Activated T-helper 2 cell treated with anti-CD3 and anti-CD28 coated beads, Interferon-gamma antibody, Interleukin-2, Interleukin-4, amounts not matched to agents 10 μg/mL and 5 μg/mL and 100 μg/mL, durations not matched to agents 14 hours and 24 hours and 36 hours (primary cell): Measurements from ENCODE around the gene ZNF689. TPM values are rescaled to one million over a fixed set of nuclear protein-coding genes. Genes with fewer than 3 reads are reported as not detected.

ENCODE experiments used
- DNase-seq: peaks from one replicate; pipeline ENCODE4 v3.0.0; 2021; ENCODE audit warnings: low spot score
- H3K27ac Mint-ChIP-seq: one replicate; pipeline ENCODE4 v1.8.0; 2021; ENCODE audit warnings: mixed read lengths
- H3K27me3 Mint-ChIP-seq: one replicate; pipeline ENCODE4 v1.8.0; 2021; ENCODE audit warnings: low read depth, mixed read lengths
- H3K36me3 Mint-ChIP-seq: one replicate; pipeline ENCODE4 v1.8.0; 2021; ENCODE audit warnings: low read depth, mixed read lengths
- H3K4me1 Mint-ChIP-seq: one replicate; pipeline ENCODE4 v1.8.0; 2021; ENCODE audit warnings: low read depth, mixed read lengths
- H3K4me3 Mint-ChIP-seq: one replicate; pipeline ENCODE4 v1.8.0; 2021; ENCODE audit warnings: low read depth, mild to moderate bottlenecking, moderate library complexity, mixed read lengths
- H3K9me3 Mint-ChIP-seq: one replicate; pipeline ENCODE4 v1.8.0; 2021; ENCODE audit warnings: mixed read lengths
- intact Hi-C: fragments of 100-400 bp; cut with micrococcal nuclease; formaldehyde crosslinking; loops from one replicate; pipeline ENCODE4 v1.15.1; 2023
- total RNA-seq: library from RNA; stranded (reverse); gene quantifications from 2 replicates; pipeline ENCODE4 v1.2.3, GENCODE V29; 2022

The ZNF689 gene
- total RNA-seq: 11.4 and 12.4 TPM in 2 replicates

DNA sequence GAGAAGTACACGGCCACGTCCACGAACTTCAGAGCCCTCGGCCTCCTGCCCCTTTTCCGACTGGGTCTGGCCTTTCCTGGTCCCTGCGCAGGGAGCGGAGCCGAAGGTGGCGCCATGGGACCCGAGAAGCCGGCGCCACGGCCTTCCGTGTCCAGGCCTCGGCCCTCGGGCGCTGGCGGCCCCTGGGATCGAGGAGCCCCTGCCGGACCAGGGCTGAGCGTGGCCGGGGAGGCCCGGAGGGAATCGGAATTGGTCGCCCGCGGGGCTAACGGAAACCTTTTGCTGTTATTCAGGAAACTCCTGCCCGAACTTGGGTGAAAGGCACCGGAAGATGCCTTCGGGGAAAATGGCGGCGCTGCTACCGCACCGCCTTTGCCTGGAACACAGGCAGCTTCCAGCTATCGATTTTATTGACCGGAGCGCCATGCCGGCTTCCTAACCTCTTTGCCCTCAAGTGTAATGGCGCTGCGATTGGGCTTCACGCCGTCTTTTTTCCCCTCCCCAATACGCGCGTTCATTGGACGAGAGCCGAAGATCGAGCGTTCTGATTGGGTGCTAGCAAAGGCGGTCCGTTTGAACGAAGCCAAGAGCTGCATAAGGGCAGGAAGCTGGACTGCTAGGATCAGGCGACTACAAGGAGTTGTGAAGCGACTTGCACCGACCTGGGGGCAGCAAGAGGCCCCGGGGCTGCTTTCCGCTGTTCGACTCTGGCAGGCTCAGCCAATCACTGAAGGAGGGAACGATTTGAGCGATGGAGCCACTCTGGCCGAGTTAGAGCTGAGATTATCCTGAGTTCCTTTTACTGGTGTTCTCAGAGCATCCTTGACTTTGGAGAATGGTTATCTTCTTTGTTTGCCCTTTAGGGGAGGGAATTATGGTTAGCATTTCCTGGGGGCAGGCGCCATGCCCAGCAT is at the start of gene ZNF689:
TSS of gene ZNF689 (minus strand) at position 464 of the 914 bp plus-strand sequence. CDS start at position 116, 348 bp downstream.
- H3K9me3 Mint-ChIP-seq: no peaks in the 10 kb centered on the region
- peaks cover 27% of the 10 kb centered on the region for H3K36me3 Mint-ChIP-seq
- no peaks in the 10 kb centered on the region for H3K27me3 Mint-ChIP-seq
- H3K4me3 Mint-ChIP-seq: peak within 1 kb of the TSS; percentile 87
- peak; percentile 93 for DNase-seq
- H3K4me1 Mint-ChIP-seq: peaks cover 16% of the 10 kb centered on the region
- peak within 1 kb of the TSS; percentile 96 for H3K27ac Mint-ChIP-seq
- intact Hi-C loops: loop anchor here (2.0 to 5.0 kb wide), 2 partner anchors 37 to 178 kb away; partner anchors contain the start of gene DCTPP1

- H3K9me3 Mint-ChIP-seq: no peaks in the 10 kb centered on the region
- H3K4me1 Mint-ChIP-seq: peaks cover 36% of the 10 kb centered on the region
- no peaks in the 10 kb centered on the region for H3K27me3 Mint-ChIP-seq
- H3K27ac Mint-ChIP-seq: peak overlapping the region; percentile 100
- H3K4me3 Mint-ChIP-seq: peak overlapping the region; percentile 89
- intact Hi-C loops: loop anchor here (1.0 to 2.0 kb wide), 11 partner anchors 9 to 796 kb away; partner anchors contain the start of genes CDIPT, DCTPP1, PRR14 and ZNF768
- H3K36me3 Mint-ChIP-seq: peaks cover 75% of the 10 kb centered on the region
- DNase-seq: no peak
Measured at GRCh38 chr16:30658731-30659506, 48.7 kb upstream of the ZNF689 start.

DNA sequence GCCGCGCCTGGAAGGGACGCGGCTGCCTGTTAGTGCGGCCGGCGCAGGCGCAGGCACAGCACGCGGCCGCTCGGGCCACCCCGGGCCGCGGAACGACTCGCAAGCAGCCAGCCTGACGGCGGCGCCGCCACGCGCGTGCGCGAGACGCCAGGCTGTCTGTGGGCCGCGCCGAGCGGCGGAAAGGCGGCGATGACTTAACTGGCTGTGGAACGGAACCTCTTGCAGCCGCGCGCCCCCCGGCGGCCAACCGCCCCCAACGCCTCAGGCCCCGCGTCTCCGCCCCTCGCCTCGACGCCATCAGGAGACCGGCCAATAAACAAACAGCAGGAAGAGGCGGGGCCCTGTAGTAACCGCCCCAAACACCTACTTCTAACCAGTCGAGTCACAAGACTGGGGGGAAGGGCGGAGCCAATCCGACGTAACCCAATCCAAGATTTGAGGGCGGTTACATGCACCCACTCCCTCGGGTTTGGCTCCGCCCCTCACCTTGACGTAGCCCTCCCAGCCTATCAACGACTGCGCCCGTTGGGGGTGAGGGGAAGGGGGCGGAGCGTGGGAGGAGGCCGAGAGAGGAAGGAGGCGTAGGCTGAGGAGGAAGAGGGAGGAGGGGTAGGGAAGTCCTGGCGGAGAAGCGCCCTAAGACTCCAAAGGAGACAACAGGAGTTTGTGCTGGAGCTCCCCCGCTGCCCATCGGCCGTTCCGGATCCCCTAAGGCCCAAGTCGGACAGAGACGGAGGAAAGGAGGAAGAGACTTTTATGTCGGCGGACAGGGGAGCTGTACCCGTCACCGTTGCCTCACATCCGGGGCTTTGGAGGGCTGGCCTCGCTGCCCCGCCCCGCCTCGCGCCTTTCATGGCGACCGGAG is 47.9 kb upstream of the ZNF689 start, which contains the start of gene FBRS:
TSS of gene FBRS (plus strand) at position 566 of the 865 bp plus-strand sequence. CDS start 1,088 bp downstream, outside the sequence.
- peak within 1 kb of the TSS; percentile 89 for H3K4me3 Mint-ChIP-seq
- no peaks in the 10 kb centered on the region for H3K9me3 Mint-ChIP-seq
- peaks cover 27% of the 10 kb centered on the region for H3K4me1 Mint-ChIP-seq
- peak within 1 kb of the TSS; percentile 100 for H3K27ac Mint-ChIP-seq
- DNase-seq: peak; percentile 100
- peaks cover 71% of the 10 kb centered on the region for H3K36me3 Mint-ChIP-seq
- no peaks in the 10 kb centered on the region for H3K27me3 Mint-ChIP-seq
- intact Hi-C loops: loop anchor here (1.0 to 2.0 kb wide), 11 partner anchors 8 to 795 kb away; partner anchors contain the start of genes CDIPT, DCTPP1, PRR14 and ZNF768

GRCh38 chr16:30656974-30657865 is 47.0 kb upstream of the ZNF689 start:
- Mint-ChIP-seq H3K4me3 (peak overlapping the region; percentile 81), H3K36me3 (peaks cover 71% of the 10 kb centered on the region), H3K27me3 (no peaks in the 10 kb centered on the region), H3K9me3 (no peaks in the 10 kb centered on the region), H3K4me1 (peaks cover 32% of the 10 kb centered on the region), H3K27ac (peak overlapping the region; percentile 87)
- no peak for DNase-seq
- intact Hi-C loops: no loop called here

- intact Hi-C loops: no loop called here
- no peak for DNase-seq
- Mint-ChIP-seq H3K27ac (peak overlapping the region; percentile 68), H3K27me3 (no peaks in the 10 kb centered on the region), H3K36me3 (peaks cover 69% of the 10 kb centered on the region), H3K4me1 (peaks cover 26% of the 10 kb centered on the region), H3K4me3 (no peak overlapping the region), H3K9me3 (no peaks in the 10 kb centered on the region)
Measured at GRCh38 chr16:30656388-30656787, 46.2 kb upstream of the ZNF689 start.

DNA sequence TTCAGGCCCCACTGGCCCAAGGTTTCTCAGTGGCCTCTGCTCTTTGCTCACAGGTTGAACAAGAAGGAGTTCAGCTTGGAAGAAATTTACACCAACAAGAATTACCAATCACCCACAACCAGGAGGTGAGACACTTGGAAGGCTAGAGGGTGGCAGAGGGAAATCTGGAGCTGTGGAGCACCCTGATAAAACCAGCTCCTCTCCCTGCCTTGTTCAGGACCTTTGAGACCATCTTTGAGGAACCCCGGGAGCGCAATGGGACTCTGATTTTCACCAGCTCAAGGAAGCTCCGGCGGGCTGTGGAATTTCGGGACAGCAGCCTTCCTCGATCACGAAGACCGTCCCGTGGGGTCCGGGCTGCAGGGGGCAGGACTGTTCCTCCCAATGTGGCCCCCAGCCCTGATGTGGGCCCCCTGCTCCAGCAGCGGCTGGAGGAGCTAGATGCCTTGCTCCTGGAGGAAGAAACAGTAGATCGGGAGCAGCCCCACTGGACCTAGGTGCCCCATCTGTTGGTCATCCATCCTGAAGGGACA is 45.7 kb upstream of the ZNF689 start:
- Mint-ChIP-seq H3K4me1 (peaks cover 21% of the 10 kb centered on the region), H3K9me3 (no peaks in the 10 kb centered on the region), H3K27ac (no peak overlapping the region), H3K27me3 (no peaks in the 10 kb centered on the region), H3K4me3 (no peak overlapping the region), H3K36me3 (peaks cover 66% of the 10 kb centered on the region)
- DNase-seq: no peak
- intact Hi-C loops: no loop called here

- no peak overlapping the region for H3K4me3 Mint-ChIP-seq
- intact Hi-C loops: no loop called here
- peaks cover 22% of the 10 kb centered on the region for H3K4me1 Mint-ChIP-seq
- no peaks in the 10 kb centered on the region for H3K9me3 Mint-ChIP-seq
- H3K27me3 Mint-ChIP-seq: no peaks in the 10 kb centered on the region
- DNase-seq: no peak
- H3K27ac Mint-ChIP-seq: no peak overlapping the region
- peaks cover 61% of the 10 kb centered on the region for H3K36me3 Mint-ChIP-seq
Measured at GRCh38 chr16:30654856-30655255, 44.7 kb upstream of the ZNF689 start.

GRCh38 chr16:30652718-30653117 is 42.5 kb upstream of the ZNF689 start:
- Mint-ChIP-seq H3K36me3 (peaks cover 57% of the 10 kb centered on the region), H3K9me3 (no peaks in the 10 kb centered on the region), H3K4me3 (peak overlapping the region; percentile 92), H3K27me3 (no peaks in the 10 kb centered on the region), H3K27ac (peak overlapping the region; percentile 71), H3K4me1 (peaks cover 22% of the 10 kb centered on the region)
- no peak for DNase-seq
- intact Hi-C loops: no loop called here

DNA sequence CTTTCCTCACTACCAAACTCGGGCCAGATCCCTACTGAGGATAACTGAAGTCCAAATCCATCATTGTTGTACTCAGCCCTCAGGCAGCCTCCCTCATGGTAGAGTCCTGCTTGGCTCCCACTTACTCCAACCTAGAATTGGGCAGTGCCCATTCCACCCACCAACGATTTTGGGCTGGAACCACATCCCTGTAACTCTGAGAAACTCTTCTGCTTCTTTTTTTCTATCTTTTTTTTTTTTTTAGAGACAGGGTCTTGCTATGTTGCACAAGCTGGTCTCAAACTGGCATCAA is 41.8 kb upstream of the ZNF689 start:
- H3K36me3 Mint-ChIP-seq: peaks cover 53% of the 10 kb centered on the region
- peak overlapping the region; percentile 92 for H3K4me3 Mint-ChIP-seq
- H3K27ac Mint-ChIP-seq: peak overlapping the region; percentile 71
- no peaks in the 10 kb centered on the region for H3K9me3 Mint-ChIP-seq
- no peak for DNase-seq
- H3K4me1 Mint-ChIP-seq: peaks cover 16% of the 10 kb centered on the region
- intact Hi-C loops: no loop called here
- no peaks in the 10 kb centered on the region for H3K27me3 Mint-ChIP-seq

- Mint-ChIP-seq H3K9me3 (no peaks in the 10 kb centered on the region), H3K36me3 (peaks cover 47% of the 10 kb centered on the region), H3K4me3 (peak overlapping the region; percentile 98), H3K4me1 (peaks cover 15% of the 10 kb centered on the region), H3K27ac (peak overlapping the region; percentile 97), H3K27me3 (no peaks in the 10 kb centered on the region)
- peak; percentile 76 for DNase-seq
- intact Hi-C loops: loop anchor here (1.0 kb wide), 1 partner anchor 221 kb away; the partner anchor contains the start of gene DCTPP1
Measured at GRCh38 chr16:30651124-30652004, 41.2 kb upstream of the ZNF689 start.
